CD4-positive, alpha-beta T cell treated with Interleukin-6 at 100 ng/mL for 8 hours (primary cell): ENCODE measurements around the gene PTPN14.

Source experiments
- DNase-seq: peaks from one replicate; pipeline ENCODE4 v3.0.0-alpha.2; 2020; ENCODE audit warnings: mixed read lengths, low spot score

PTPN14 gene

DNA sequence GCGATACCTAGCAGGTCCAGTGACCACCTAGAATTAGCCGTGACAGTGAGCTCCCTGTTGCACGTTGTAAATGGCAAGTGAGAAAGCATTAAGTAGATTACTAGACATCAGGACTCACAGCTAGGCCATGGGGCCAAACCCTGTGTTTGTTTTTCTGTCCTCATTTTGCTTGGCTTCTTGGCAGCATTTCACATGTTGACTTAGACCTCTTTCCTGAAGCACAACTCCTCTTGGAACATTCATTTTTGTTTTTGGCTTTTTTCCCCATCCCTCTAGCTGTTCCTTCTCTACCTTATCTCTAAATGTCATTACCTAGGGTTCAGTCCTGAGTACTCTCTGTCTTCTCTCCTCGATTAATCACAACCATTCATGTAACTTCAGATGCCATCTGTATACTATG, 16.9 kb upstream of the PTPN14 start:
- no peak for DNase-seq

DNA sequence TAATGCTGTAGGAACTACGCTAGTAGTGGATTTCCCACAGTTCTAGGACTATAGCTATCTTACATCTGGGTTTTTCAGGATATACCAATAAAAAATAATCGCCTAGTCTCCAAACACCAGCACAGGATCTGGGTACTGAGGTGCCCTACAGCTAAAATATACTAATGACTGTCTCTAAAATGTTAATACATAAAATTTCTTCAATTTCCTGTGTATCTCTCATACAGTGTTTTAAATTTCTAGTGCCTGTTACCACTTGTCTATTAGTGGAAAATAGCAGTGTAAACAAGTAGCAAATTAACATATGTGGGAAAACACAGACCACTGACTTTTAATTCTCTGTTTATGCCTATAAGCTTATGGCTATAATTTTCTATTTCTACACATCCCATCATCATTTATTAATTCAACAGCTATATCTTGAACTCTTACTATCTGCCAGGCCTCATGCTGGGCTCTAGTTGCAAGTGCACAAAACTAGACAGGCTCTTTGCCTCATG, 16.1 kb upstream of the PTPN14 start:
- DNase-seq: no peak

DNA sequence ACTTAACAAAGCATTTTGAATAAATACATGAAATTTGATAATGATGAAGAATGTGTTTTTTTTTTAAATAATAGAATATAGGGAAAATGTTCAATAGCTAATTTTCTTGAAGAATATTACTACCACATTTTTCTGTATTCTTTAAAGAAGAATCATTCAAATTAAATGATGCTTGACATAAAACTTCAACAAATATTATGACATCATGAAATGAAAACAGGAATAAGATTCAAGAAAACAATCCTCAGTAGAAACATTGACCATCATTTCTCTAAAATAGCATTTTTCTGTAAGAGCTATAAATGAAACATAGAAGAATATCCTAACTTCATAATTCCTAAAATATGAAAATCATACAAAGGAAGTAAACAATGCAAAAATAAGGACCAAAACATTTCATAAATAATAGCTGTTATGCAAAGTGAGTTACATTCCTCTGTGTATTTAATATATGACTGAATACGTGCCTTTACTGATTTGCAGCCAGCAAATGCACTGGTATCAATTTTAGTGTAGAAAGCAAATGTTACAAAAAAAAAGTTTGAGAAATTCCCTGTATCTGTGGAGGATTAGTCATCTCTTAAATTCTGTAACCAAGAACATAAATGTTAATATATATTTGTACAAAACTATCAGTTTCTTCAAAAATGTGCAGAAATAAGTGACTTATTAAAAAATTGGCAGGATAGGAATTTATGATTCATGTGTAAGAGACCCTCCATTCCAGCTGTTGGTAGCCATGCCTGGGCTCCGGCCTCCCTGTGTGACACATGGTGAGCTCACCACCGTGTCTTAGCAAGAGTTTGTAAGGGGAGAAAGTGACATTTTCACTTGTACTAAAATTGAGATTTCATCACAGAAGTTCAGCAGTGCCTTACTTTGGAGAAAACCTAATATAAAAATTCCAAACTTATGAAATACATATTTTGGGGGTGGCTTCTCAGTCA, 15.0 kb upstream of the PTPN14 start:
- DNase-seq: no peak

DNA sequence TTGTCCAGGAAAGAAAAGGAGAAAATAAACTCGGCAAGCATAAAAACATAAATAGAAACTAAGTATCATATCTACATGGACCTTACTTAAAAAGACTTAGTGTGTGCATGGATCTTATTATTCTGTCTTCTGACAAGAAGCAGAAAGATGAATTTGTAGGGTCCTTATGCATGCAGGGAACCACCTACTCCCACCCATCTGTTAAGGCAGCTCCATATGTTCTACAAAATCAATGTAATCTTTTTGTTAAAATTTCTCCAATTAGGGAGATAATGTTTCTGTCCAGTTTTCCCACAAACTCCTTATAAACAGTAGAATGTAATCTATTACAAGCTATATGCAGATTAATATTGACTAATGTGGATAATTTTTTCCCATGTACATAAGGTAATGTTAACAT, 13.9 kb upstream of the PTPN14 start:
- no peak for DNase-seq

DNA sequence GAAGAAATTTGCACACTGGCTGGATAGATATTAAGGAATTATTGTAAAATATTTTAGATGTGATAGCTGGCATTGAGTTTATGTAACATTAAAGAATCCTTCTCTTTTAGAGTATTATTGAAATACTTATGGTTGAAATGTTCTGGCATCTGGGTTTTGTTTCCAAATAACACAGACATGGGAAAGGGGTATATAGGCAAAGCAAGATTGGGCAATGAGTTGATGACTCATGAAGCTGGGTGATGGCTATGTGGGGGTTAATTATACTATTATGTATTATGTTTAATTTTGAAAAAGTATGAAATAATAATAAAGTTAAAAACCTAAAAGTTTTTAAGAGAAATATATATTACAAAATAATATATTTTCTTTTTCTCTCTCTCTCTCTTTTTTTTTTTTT, 12.5 kb upstream of the PTPN14 start:
- DNase-seq: no peak

DNA sequence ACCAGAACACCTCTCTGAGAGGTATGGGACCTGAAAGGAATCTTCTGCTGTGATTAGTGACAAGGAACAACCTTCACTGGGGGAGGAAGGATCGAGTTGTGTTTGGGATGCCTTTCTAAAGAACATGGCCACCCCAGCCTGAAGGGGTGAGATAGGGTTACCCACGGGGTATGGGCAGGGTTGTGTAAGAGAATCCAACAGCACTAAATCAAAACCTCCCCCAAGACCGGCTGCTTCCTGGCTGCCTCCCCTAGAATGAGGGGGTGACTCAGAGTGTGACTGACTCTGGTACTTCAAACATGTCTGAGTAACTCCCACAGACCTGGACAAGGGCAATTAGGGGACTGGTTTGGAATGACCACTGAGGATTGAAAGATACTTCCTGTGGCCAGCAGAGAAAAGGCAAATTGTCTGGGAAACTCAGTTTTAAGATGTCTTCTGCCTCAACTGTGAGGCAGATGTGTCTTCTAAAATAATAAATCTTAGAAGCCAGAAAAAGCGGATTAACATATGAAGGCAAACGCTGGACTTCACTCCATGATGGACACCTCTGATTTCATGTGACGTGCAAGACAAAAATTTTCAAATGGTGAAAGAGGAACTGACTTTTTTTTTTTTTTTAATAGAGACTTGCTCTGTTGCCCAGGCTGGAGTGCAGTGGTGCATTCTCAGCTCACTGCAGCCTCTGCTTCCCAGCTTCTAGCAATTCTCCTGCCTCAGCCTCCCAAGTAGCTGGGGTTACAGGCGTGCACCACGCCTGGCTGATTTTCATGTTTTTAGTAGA, 6.7 kb upstream of the PTPN14 start:
- no peak for DNase-seq

DNA sequence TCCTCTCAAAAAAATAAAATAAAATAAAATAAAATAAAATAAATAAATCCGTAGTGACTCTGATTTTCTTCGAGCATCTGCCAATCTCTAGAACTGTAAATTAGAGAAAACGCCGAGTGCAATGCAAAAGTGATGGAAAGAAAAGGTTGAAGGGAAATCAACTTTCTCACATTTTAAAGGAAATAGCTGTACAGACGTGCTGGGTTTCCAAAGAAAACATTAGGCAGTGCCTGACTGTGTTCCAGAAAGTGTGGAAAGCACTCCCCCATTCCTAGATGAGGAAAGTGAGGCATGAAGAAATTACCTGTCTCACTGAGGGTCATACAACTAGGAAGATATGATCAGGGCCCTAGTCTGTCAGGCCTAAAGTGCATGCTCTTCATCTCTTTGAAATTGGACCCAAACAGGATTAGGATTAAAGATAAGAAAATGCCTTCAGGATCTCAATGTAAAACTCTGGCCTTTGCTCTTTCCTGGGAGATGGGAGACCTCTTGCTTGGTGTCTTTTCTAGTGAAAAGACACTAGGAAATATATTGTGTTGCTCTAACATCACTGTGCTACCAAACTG, 1.8 kb upstream of the PTPN14 start:
- no peak for DNase-seq

DNA sequence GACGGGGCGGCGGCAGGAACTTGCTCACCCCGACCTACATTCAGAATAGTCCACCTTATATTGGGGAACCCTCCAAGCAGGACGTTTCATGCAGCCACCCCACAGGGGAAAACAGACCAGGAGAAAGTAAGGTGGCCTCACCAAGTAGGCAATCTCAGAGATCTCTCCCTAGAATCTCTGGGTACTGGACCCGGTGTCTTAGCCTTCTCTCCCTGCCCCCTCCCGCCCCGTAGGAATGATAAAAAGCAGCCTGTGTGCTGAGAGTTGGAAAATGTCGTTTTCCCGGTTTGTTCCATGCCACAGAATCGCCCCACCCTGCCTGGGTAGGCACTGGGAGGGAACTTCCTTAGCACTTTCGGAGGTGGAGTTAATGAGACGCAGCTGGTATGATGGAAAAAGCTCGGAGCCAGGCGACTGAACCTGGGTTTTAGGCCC, 789 bp upstream of the PTPN14 start:
- DNase-seq: no peak

DNA sequence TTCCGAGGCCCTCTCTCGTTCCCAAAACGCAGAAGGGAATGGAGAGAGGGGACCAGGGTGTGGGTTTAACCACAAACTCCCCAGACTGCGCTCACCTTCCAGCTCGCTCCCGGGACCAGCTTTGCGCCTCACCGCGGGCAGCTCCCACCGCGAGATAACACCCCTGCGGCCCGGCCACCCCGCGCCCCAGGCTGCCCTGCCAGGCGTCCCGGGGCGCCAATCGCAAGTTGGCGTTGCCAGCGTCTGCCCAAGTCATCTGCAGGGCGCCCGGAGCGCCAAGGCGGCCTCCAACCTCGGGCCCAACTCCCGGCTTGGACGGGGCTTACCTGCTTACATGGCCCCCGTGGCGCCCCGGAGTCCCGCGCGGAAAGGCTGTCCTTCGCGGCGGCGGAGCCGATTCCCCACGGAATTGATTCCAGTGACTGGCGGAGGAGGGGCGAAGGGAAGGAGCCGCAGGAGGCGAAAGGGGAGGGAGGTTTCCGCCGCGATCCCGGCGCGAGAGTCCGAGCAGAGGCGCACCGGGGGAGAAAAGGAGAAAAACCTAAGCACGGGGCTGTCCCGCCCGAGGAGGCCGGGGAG, 456 bp downstream of the PTPN14 start:
- no peak for DNase-seq

DNA sequence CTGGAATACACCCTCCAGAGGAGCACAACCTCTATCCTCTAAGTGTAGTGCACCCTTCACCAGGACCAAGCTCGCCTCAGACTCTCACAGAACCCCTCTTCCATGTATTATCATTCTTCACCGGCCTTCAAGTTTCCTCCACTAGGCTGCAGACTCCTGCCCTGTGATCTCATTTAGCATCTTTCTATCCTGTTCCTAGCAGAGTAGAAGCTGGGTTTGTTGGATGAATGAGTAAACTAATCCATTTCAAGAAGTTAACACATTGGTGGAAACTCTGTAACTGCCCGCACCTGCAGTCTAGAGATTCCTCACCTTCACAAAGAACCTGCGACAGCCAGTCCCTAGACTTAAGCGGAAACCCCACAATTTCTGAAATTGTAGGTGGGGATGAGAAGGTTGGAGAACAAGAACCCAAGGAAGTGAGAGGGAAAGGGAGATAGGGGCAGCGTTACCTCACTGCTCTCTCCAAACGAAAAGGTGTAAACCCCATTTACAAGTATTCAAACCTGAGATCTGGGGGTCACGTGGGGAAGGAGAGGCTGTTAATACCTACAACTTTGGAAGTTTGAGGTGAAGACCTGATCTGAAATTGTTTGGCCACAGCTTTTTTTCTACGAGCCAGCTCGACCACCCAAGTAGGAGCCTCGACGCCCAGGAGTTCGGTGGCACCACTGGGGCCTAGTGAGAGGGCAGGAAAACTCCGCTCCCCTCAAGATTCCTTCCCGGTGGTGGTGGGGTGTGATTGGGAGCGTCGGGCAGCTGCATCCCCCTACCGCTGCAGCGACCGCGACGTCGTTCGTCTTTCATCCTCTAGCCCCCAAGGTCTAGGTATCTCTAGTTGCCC, 1.2 kb downstream of the PTPN14 start:
- no peak for DNase-seq

DNA sequence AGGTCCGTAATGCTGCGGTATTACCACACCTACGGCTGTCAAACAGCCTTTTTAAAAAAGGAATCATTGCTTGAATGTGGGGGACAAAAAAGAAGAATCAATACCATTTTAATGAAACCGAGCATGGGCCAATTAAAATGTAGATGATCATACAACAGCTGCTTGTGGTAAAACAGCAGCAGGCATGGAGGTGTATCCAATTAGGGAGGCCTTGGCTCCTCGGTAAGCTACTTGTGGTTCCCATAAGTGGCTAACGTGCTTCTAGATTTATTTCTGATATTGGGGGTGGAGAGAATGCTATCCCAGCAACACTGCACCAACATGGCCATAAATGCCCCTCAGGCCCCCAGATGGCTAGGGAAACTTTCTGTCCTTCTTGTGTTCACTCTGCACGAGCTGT, 1.8 kb downstream of the PTPN14 start:
- no peak for DNase-seq

DNA sequence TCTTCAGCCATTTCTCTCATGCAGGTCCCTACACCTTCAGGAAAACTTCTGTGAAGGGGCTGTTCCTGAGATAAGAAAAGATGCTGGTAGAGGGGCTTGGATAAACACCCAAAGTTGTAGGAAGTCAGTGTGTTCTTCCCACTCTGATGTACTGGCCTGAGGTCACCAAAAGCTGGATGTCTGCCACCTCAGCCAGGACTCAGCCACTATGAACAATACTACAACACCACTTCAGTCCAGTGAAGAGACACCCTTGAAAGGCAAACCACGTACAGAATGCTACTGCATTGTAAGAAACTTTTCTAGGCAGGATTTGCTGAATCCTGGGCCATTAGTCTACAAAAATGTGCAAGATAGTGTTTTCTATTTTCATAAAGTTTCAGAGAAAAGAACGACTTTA, 2.4 kb downstream of the PTPN14 start:
- DNase-seq: no peak

DNA sequence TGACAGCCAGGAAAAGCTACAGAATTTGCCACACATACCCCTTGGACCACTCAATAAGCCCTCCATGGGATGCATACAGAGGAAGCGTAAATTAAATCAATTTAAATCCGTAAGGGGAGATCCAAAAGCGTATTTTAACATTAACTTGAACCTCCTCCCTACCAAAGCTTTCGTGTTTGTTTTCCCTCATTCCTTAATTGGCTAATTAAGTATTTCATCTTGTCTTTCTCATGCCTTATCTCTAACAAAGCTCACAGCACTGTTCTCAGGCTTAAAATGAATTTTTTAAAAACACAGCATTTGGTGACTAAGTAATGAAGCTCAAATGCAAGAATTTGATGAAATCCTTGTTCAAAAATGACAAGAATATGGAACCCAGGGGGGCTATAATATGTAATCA, 3.1 kb downstream of the PTPN14 start:
- no peak for DNase-seq

DNA sequence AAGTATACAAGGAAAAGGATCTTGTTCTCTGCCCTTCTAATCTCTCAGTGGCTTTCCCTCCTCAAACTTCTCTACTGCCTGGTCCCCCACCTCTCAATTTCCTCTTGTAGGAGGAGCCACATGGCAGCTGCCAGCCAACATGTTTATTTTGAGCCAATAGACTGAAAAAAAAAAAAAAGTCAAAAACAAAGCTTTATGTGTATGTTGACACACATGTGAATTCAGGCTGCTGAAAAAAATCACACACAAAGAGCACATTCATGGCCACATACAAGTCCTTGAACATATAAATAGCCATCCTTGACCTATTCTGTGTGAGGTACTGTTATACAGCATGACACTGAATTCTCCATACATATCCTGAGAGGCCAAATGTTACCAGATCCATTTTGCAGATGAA, 3.7 kb downstream of the PTPN14 start:
- no peak for DNase-seq

DNA sequence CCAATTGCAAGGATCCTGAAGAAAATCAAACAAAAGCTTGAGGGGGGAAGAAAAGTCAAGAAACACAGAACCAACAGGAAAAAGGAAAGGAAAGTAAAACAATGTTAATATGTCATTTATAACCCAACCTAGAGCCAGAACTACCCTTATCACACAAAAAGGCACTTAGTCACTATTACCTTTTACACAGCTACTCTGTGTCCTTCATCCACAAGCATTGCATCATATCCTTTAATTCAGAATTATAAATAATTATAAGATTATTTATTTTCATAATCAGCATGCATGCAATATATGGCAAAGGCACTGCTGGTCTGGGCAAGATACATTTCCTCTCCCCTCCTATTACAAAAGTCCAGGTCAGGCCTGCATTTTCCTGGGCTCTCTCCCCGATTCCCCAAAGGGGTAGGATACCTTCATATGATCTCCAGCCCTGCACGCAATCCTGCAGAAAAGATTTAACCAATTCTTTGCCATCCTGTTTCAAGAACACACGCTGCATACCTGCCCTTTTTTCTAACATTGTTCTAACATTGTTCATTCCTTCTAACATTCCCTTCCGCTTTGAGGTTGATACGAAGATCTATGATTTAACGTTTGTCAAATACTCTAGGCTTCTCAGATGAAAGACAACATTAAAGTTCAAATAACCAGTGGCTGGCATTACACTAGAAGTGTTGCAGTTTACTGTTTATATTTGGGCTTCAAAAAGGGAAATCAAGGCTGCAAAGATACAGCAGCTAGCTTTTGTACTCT, 4.3 kb downstream of the PTPN14 start:
- no peak for DNase-seq

DNA sequence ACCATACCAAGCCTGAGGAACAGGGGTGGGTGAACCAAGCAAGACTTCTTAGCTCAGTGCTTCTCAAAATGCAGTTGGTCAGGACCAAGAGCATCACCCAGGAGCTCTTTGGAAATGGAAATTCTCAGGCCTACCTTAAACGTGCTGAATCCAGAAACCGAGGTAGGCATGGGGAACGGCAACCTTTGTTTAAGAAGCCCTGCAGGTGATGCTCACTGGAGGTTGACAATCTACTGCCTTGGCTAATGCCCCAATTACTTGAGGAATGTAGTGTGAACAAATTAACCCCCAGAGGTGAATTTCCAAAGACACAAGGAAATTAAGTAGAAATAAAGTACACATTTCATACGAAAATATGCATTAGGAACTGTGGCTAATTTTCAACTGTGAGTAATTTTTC, 5.3 kb downstream of the PTPN14 start:
- DNase-seq: no peak

DNA sequence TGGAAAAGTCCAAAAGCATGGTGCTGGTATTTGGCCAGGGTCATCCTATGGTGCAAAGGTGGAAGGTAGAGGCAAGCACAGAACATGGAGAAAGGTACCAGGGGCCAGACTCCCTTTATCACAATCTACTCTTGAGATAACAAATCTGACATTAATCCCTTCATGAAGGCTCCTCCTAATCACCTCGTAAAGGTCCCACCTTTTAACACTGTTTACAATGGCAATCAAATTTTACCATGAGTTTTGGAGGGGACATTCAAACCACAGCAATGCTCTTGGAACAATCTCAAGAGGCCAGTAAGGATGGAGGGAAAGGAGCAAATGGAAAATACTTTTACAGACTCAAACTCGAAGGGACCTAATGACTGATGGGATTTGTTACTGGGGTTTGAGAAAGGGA, 6.1 kb downstream of the PTPN14 start:
- no peak for DNase-seq

DNA sequence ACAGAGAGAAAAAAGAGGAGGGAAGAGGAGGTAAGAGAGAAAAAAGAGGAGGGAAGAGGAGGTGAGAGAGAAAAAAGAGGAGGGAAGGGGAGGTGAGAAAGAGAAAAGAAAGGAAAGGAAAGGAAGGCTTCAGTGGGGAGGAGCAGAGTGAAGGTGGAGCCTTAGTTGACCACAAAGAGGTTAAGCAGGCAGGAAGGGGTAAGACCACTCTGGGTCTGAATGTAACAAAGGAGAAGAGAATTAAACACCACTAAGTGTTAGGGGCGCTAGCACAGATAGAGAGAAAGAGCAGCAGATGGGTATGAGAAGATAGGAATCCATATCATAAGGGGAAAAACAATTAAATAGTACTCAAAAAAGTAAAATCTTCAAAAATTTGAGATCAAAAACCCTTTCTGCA, 6.6 kb downstream of the PTPN14 start:
- no peak for DNase-seq

DNA sequence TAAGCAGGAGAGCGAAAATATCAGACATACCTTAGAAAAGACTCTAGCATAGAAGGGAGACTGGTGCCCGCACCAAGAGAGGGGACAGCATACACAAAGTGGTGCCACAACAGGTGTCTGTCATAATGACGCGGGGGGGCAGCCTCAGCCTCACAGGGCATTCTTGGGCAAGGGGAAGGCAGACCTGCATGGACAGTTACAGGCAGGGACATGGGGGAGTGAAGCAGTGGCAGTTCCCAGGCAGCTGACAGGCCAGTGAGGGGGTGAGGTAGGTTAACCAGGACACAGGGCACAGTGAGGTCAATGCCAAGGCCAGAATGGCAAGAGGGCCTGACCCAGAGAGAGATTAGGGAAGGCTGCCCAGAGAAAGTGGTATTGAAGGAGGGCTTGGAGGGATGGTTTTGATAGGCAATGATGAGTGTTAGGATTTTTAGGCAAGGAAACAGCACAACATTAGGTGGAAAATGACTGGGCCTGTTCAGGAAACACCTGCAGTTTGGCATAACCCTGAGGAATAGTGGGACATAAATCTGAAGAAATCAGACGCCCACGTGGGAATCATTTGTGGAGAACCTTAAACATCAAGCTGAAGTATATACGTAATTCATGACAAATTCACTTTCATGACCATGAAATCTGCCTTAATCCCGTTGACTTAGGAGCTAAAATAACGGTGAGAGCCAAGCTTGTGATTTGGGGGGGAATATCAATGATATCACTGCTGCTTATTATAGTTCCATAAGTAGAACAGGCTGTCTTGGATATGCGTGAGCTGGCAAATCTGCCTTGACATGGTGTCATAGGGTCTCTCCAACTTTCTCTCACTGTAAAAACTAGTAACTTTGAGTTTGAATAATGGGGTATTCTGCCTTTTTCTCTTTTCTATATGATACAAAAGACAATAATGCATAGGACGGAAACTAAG, 8.9 kb downstream of the PTPN14 start:
- DNase-seq: no peak

DNA sequence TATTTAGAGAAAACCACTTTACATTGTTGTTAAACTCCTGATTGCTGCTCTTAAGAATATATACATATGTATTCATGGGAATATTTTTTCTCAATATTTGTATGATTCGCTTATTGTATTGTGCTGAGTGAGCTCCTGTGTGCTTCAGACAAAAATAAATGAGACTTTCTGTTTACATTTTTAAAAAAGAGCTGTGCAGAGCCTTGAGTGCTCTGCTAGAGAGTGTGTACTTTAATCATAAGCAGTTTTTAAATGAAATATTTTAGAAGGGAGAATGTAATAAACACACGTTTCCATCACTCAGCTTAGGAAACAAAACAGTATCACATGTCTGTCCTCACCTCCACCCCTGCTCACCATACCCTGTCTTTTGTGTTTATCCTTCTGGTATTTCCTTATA, 9.7 kb downstream of the PTPN14 start:
- no peak for DNase-seq
